Kidney epithelial cell (primary cell): Measurements from ENCODE around the gene EFHC2. TPM values are rescaled to one million over a fixed set of nuclear protein-coding genes. Genes with fewer than 3 reads are reported as not detected.

Source experiments
- DNase-seq: peaks from one replicate; pipeline ENCODE4 v3.0.0-alpha.2; 2010; ENCODE audit warnings: low read depth
- H3K27me3 ChIP-seq: 2 replicates; pipeline ENCODE4 v1.6.0; 2011; ENCODE audit warnings: low read length; ENCODE audit not compliant: control insufficient read depth, insufficient read depth
- H3K36me3 ChIP-seq: 2 replicates; pipeline ENCODE4 v1.5.1; 2011; ENCODE audit warnings: low read length; ENCODE audit not compliant: control insufficient read depth, insufficient read depth
- H3K4me3 ChIP-seq: 2 replicates; pipeline ENCODE4 v1.5.1; 2011; ENCODE audit warnings: low read depth, mild to moderate bottlenecking, control low read depth, low read length
- total RNA-seq: library from RNA; depleted of rRNA; stranded (reverse); fragments of >200 nt; gene quantifications from 2 replicates; pipeline ENCODE4 v1.2.3, GENCODE V29; 2015
- TF ChIP-seq, protein P1 (sequence below): IDR thresholded peaks from 2 replicates; pipeline ENCODE4 v1.5.1; 2011; ENCODE audit warnings: mild to moderate bottlenecking, moderate library complexity, low read length, control low read depth, inconsistent platforms; ENCODE audit not compliant: insufficient read depth, poor library complexity, severe bottlenecking

Gene EFHC2
- total RNA-seq, 1 donor from 2014 or later = 0.71 TPM

DNA sequence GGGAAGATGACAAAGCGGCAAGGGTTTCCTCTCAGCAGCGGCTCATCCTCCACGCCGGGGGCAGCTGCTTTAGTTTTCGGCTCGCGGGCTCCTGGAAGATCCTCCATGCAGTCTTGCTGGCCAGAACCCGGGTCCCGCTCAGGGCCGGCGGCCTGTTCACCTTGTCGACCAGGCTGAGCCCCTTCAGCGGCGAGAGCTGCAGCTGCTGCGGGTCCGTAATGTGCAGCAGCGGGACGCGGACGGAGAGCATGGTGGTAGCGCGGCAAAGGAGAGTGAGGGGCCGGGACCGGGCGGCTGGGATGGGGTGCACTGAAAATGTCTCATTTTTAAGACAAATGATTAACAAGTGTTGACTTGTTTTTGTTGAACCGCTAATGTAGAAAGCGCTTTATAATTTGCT, 33.2 kb downstream of the EFHC2 start:
- no peaks in the 10 kb centered on the region for H3K27me3 ChIP-seq
- H3K4me3 ChIP-seq = no peak overlapping the region
- DNase-seq = no peak
- no peaks in the 10 kb centered on the region for H3K36me3 ChIP-seq
- TF ChIP-seq, protein P1, sequence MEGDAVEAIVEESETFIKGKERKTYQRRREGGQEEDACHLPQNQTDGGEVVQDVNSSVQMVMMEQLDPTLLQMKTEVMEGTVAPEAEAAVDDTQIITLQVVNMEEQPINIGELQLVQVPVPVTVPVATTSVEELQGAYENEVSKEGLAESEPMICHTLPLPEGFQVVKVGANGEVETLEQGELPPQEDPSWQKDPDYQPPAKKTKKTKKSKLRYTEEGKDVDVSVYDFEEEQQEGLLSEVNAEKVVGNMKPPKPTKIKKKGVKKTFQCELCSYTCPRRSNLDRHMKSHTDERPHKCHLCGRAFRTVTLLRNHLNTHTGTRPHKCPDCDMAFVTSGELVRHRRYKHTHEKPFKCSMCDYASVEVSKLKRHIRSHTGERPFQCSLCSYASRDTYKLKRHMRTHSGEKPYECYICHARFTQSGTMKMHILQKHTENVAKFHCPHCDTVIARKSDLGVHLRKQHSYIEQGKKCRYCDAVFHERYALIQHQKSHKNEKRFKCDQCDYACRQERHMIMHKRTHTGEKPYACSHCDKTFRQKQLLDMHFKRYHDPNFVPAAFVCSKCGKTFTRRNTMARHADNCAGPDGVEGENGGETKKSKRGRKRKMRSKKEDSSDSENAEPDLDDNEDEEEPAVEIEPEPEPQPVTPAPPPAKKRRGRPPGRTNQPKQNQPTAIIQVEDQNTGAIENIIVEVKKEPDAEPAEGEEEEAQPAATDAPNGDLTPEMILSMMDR = no peak

DNA sequence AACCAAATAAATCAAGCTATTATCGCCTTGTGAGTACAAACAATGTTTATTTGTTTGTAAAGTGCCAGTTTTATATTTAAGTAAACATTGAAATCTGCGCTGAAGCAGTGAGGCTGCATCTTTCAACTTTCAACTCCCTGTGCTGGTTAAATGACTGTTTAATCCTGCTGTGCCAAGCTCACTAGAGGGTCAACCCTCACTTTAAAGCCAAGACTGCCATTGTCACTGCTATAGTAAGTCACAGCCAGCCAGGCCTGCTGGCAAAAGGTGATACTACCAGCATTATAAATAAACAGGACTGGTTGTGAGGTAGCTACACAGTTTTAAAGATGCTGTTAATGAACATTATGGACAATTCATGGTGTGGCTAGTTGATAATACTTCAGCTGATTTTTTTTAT, 34.6 kb downstream of the EFHC2 start:
- no peak for DNase-seq
- Histone ChIP-seq H3K36me3 (no peaks in the 10 kb centered on the region), H3K27me3 (no peaks in the 10 kb centered on the region), H3K4me3 (no peak overlapping the region)
- TF ChIP-seq, protein P1 = no peak

DNA sequence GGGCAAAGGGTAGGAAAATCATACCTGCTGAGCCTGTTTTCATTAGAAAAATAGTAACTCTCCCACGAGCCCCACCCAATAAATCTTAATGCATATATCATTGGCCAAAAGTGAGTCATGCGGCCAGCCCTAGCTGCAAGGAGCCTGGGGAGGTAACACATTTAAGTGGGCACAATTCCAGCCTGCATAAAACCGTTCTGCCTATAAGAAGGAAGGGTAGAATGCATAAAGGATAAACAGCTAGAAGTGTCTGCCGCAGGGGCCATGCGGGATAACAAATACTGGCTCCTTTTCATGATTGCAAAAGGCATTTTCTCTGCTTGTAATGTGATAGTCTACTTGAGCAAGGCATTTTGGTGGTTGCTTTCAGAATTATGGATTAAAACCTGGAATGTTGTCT, 37.1 kb downstream of the EFHC2 start:
- TF ChIP-seq, protein P1 = no peak
- DNase-seq = no peak
- no peak overlapping the region for H3K4me3 ChIP-seq

DNA sequence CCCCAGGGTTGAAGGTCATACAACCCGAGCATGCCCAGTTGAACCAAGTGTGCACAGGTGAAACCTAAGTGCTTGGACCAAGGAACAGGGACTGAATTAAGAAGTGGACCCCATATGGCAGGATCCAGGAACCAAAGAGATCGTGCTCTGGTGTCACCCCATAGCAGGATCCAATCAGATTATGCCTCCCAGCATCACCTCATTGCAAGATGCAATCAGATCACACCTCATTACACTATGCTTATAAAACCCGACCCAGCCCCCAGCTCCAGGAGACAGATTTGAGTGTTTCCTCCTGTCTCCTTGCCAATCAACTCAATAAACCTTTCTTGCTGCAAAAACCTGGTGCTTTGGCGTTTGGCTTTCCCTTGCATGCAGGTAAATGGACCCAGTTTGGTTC, 37.6 kb downstream of the EFHC2 start:
- Histone ChIP-seq H3K36me3 (no peaks in the 10 kb centered on the region), H3K27me3 (no peaks in the 10 kb centered on the region), H3K4me3 (no peak overlapping the region)
- TF ChIP-seq, protein P1 = no peak
- no peak for DNase-seq

More for the DNA sequence above, 37.1 kb downstream of the EFHC2 start:
- Histone ChIP-seq H3K36me3 (no peaks in the 10 kb centered on the region), H3K27me3 (no peaks in the 10 kb centered on the region)

DNA sequence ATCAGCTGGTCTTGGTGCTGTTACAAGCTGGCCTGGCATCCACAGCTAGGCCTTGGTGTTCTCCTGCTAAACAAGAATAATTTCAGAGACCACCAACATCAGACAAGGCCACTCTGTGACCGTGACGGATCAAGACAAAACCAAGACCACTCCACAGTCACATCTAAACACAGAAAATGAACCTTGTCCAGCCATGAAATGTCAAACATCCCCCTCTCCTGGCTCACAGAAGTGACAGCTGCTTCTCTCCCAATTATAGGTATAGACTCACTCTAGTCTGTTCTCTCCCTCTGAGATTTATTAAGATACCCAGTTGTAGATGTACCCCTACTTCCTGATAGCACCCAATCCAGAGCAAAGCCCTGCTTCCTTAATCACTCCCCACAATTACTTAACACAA, 40.4 kb downstream of the EFHC2 start:
- DNase-seq = no peak
- Histone ChIP-seq H3K36me3 (no peaks in the 10 kb centered on the region), H3K27me3 (no peaks in the 10 kb centered on the region), H3K4me3 (no peak overlapping the region)
- TF ChIP-seq, protein P1 = no peak

DNA sequence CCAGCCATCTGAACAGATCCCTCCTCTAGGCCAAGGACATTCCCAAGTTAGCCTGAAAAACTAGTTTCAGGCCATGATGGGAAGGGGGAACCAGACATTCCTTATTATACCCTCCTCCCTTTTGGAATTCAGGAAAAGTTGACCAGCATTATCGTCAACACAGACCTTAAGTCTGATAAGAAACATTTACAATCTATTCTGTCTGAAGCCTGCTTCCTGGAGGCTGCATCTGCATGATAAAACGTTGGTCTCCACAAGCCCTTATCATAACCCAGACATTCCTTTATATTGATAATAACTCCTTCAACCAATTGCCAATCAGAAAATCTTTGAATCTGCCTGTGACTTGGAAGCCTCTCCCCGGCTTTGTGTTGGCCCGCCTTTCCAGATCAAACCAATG, 44.3 kb downstream of the EFHC2 start:
- TF ChIP-seq, protein P1 = no peak
- H3K4me3 ChIP-seq = no peak overlapping the region
- no peak for DNase-seq
- H3K27me3 ChIP-seq = no peaks in the 10 kb centered on the region
- H3K36me3 ChIP-seq = no peaks in the 10 kb centered on the region
